Measurements from ENCODE around the gene MAP1B.

- TF ChIP-seq SMARCC2 (IDR thresholded peaks at IDR 0.05; ENCODE audit: low read depth) (no peak), ZNF589 (CRISPR knock-in tag; IDR thresholded peaks at IDR 0.05; ENCODE audit: low read depth) (no peak), SP1 (CRISPR knock-in tag; IDR thresholded peaks at IDR 0.05) (no peak), ATF3 (IDR thresholded peaks at IDR 0.05) (no peak), ATF3 (CRISPR knock-in tag; conservative IDR thresholded peaks at IDR 0.05) (no peak), TRIM25 (IDR thresholded peaks at IDR 0.05; ENCODE audit: borderline replicate concordance) (no peak), CHD1 (IDR thresholded peaks at IDR 0.05; ENCODE audit: low read length) (no peak), MAFK (IDR thresholded peaks at IDR 0.05; ENCODE audit: low read length) (no peak), GATA2 (CRISPR knock-in tag; IDR thresholded peaks at IDR 0.05) (no peak), MYNN (IDR thresholded peaks at IDR 0.05) (no peak), MYNN (CRISPR knock-in tag; IDR thresholded peaks at IDR 0.05) (no peak)
- TF ChIP-seq, protein P1, sequence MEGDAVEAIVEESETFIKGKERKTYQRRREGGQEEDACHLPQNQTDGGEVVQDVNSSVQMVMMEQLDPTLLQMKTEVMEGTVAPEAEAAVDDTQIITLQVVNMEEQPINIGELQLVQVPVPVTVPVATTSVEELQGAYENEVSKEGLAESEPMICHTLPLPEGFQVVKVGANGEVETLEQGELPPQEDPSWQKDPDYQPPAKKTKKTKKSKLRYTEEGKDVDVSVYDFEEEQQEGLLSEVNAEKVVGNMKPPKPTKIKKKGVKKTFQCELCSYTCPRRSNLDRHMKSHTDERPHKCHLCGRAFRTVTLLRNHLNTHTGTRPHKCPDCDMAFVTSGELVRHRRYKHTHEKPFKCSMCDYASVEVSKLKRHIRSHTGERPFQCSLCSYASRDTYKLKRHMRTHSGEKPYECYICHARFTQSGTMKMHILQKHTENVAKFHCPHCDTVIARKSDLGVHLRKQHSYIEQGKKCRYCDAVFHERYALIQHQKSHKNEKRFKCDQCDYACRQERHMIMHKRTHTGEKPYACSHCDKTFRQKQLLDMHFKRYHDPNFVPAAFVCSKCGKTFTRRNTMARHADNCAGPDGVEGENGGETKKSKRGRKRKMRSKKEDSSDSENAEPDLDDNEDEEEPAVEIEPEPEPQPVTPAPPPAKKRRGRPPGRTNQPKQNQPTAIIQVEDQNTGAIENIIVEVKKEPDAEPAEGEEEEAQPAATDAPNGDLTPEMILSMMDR (IDR thresholded peaks at IDR 0.05 in 2 of 3, conservative IDR thresholded peaks at IDR 0.05 in 1 of 3; ENCODE audit: insufficient read depth in 2 of 3, low read depth in 1 of 3, low read length in 3 of 3) = no peak
Measured at GRCh38 chr5:72075461-72075860, 31.8 kb upstream of the MAP1B start.

Data from K562 (cell line).